ENCODE measurements around the gene KIAA0232. TPM values are rescaled to one million over a fixed set of nuclear protein-coding genes. Genes with fewer than 3 reads are reported as not detected.

The KIAA0232 gene
- total and polyA plus RNA-seq, 9 of the 15 experiments (the other 6 are each of a cell fraction or from before 2014, with no cell fraction given) = 3.5 to 17.4 (median 13.0) TPM

GRCh38 chr4:6734165-6734786 is 48.3 kb upstream of the KIAA0232 start (continued):
- peak; percentile 96 for TF ChIP-seq MGA (IDR thresholded peaks at IDR 0.05)
- TF ChIP-seq NFE2 (IDR thresholded peaks at IDR 0.05; ENCODE audit: low read depth) = peak; percentile 42; the same call in 1 of the 2 replicates
- TF ChIP-seq THAP12 (CRISPR knock-in tag; IDR thresholded peaks at IDR 0.05) = no peak
- no peak for TF ChIP-seq BCL6 (CRISPR knock-in tag; IDR thresholded peaks at IDR 0.05)

All from K562 (cell line).